ENCODE results near the gene KDM1B. TPM values are rescaled to one million over a fixed set of nuclear protein-coding genes. Genes with fewer than 3 reads are reported as not detected.

KDM1B gene
- total RNA-seq, 1 experiment from 2014 or later = 25.0 TPM

DNA sequence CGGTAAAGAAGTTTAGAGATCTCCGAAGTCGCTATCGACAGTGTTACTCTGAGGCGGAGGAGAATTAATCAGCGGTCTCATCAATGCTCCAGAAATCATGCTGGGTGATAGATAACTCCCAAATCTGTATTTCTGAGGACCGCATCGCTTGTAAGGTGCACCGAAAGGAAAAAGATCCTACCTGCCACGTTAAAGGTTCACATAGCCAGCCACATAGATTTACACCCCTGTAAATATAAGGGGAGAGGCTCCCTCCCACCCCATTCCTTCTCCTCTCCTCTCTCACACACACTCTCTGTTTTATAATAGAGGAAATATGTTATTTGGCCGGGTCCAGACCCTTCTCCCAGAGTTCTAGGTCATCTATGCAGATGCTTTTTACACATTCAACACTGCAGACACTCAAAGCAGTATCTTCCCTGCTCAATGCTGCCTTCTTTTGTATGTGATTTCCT lies 109.7 kb downstream of the KDM1B start:
- POLR2A ChIA-PET (ENCODE audit: unreplicated experiment) = interaction anchor here (0.6 to 1.0 kb wide), 3 partner anchors 43 to 166 kb away, joined by 3 to 10 read pairs (median 5); partner anchors contain the start of gene RNF144B
- no peaks in the 10 kb centered on the region for H3K9me2 ChIP-seq (replicated peaks; ENCODE audit: low read length)
- H2AFZ ChIP-seq (ENCODE audit: low read length) = peak overlapping the region; percentile 92
- peak overlapping the region; percentile 73 for H3K4me3 ChIP-seq (ENCODE audit: low read length)
- H3K79me2 ChIP-seq (ENCODE audit: low read length) = peaks cover 41% of the 10 kb centered on the region
- CTCF ChIA-PET = no interaction called here
- H3K27ac ChIP-seq (ENCODE audit: low read length) = peak overlapping the region; percentile 59
- ATAC-seq (no peak), DNase-seq (no peak)
- H3K36me3 ChIP-seq (ENCODE audit: low read depth, low read length) = peaks cover 9% of the 10 kb centered on the region; the same call in 1 of the 2 replicates
- peak overlapping the region; percentile 97 for H3K9ac ChIP-seq (ENCODE audit: low read length)
- TF ChIP-seq EZH2 (IDR thresholded peaks at IDR 0.05; ENCODE audit: low read length, unreplicated experiment) = no peak
- peaks cover 33% of the 10 kb centered on the region for H4K20me1 ChIP-seq (ENCODE audit: low read length)
- no peaks in the 10 kb centered on the region for H3K9me3 ChIP-seq (ENCODE audit: low read length)
- H3K27me3 ChIP-seq (ENCODE audit: low read length) = no peaks in the 10 kb centered on the region
- H3F3A ChIP-seq (ENCODE audit: low read length, unreplicated experiment) = peaks cover 5% of the 10 kb centered on the region
- intact Hi-C loops (cut with micrococcal nuclease) = loop anchor here (2.0 to 5.0 kb wide), 5 partner anchors 50 to 237 kb away; partner anchors contain the start of genes KDM1B, RNF144B and TPMT
- TSS peak; percentile 59 for BruUV-seq (replicated peaks)
- peak overlapping the region; percentile 95 for H3K4me2 ChIP-seq (ENCODE audit: low read length)
- H3K4me1 ChIP-seq (ENCODE audit: insufficient read depth, low read length) = peaks cover 40% of the 10 kb centered on the region

DNA sequence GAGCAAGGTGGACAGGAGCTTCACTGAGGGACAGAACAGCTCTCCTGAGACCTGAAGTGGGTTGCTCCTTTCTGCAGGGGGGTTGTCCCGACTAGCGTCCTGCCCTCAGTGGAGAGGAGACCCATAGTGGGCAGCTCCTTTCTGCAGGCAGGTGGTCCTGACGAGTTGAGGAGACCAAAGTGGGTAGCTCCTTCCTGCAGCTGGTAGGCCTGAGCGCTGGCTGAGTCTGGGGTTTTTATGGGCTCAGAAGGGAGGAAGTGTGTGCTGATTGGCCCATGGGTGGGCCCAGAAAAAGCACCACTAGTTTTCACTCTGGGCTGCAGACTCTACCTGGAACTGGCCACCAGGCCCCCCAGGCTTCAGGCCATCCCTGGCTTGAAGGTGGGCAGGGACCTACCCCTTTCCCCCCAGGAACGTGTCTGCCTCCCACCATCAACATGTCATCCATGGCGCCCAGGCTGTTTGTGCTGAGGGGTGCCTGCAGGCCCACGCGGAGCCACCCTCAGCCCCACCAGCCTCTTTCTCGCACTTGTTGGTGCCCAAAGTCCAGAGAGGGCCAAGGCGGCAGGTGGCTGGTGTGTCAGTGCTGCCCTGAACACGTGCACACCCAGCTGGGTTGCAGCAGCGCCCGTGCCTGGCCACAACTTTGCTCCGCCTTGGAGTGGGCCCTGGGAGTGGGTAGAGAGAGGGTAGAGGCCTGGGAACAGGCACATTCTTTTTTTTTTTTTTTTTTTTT lies 110.7 kb downstream of the KDM1B start:
- Histone ChIP-seq H3K36me3 (ENCODE audit: low read depth, low read length) (peaks cover 9% of the 10 kb centered on the region; the same call in 1 of the 2 replicates), H2AFZ (ENCODE audit: low read length) (no peak overlapping the region), H3K9me2 (replicated peaks; ENCODE audit: low read length) (no peaks in the 10 kb centered on the region), H3F3A (ENCODE audit: low read length, unreplicated experiment) (no peaks in the 10 kb centered on the region), H3K79me2 (ENCODE audit: low read length) (peaks cover 31% of the 10 kb centered on the region), H4K20me1 (ENCODE audit: low read length) (peaks cover 25% of the 10 kb centered on the region), H3K27me3 (ENCODE audit: low read length) (no peaks in the 10 kb centered on the region), H3K9me3 (ENCODE audit: low read length) (no peaks in the 10 kb centered on the region), H3K4me2 (ENCODE audit: low read length) (no peak overlapping the region), H3K9ac (ENCODE audit: low read length) (no peak overlapping the region), H3K4me3 (ENCODE audit: low read length) (no peak overlapping the region), H3K4me1 (ENCODE audit: insufficient read depth, low read length) (peaks cover 30% of the 10 kb centered on the region), H3K27ac (ENCODE audit: low read length) (no peak overlapping the region)
- TF ChIP-seq EZH2phosphoT487 (IDR thresholded peaks at IDR 0.05; ENCODE audit: borderline replicate concordance, low read length) (no peak), EZH2 (IDR thresholded peaks at IDR 0.05; ENCODE audit: low read length, unreplicated experiment) (no peak)
- TF ChIP-seq, protein P1, sequence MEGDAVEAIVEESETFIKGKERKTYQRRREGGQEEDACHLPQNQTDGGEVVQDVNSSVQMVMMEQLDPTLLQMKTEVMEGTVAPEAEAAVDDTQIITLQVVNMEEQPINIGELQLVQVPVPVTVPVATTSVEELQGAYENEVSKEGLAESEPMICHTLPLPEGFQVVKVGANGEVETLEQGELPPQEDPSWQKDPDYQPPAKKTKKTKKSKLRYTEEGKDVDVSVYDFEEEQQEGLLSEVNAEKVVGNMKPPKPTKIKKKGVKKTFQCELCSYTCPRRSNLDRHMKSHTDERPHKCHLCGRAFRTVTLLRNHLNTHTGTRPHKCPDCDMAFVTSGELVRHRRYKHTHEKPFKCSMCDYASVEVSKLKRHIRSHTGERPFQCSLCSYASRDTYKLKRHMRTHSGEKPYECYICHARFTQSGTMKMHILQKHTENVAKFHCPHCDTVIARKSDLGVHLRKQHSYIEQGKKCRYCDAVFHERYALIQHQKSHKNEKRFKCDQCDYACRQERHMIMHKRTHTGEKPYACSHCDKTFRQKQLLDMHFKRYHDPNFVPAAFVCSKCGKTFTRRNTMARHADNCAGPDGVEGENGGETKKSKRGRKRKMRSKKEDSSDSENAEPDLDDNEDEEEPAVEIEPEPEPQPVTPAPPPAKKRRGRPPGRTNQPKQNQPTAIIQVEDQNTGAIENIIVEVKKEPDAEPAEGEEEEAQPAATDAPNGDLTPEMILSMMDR (conservative IDR thresholded peaks at IDR 0.05; ENCODE audit: low read depth, low read length) = no peak
- ChIA-PET POLR2A (ENCODE audit: unreplicated experiment) (no interaction called here), CTCF (no interaction called here)
- intact Hi-C loops (cut with micrococcal nuclease) = loop anchor here (2.0 kb wide), 2 partner anchors 49 to 111 kb away; partner anchors contain the start of genes KDM1B and TPMT
- no peak for DNase-seq
- ATAC-seq = no peak
- no TSS peak for BruUV-seq (replicated peaks)

DNA sequence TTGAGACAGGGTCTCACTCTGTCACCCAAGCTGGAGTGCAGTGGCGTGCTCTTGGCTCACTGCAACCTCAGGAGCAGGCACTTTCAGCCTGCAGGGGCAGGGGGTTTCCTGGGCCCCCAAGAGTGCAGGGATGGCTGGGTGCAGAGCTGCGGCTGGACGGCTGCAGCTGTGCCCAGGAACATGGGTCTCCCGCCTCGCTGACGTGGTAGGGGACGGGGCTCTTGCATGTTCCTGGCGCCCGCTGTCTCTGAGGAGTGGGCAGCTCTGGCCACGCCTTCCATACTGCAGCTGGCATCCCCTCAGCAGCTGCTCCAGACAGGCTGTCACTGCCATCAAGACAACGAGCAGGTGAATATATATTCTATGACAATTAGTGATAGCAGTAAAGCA lies 111.3 kb downstream of the KDM1B start:
- Histone ChIP-seq H3K4me3 (ENCODE audit: low read length) (no peak overlapping the region), H3K36me3 (ENCODE audit: low read depth, low read length) (peaks cover 6% of the 10 kb centered on the region; the same call in 1 of the 2 replicates), H3K27ac (ENCODE audit: low read length) (no peak overlapping the region), H3K27me3 (ENCODE audit: low read length) (no peaks in the 10 kb centered on the region), H3K4me1 (ENCODE audit: insufficient read depth, low read length) (peaks cover 24% of the 10 kb centered on the region), H2AFZ (ENCODE audit: low read length) (no peak overlapping the region), H3K9ac (ENCODE audit: low read length) (no peak overlapping the region), H3K9me3 (ENCODE audit: low read length) (no peaks in the 10 kb centered on the region), H3K4me2 (ENCODE audit: low read length) (no peak overlapping the region), H4K20me1 (ENCODE audit: low read length) (peaks cover 19% of the 10 kb centered on the region), H3K79me2 (ENCODE audit: low read length) (peaks cover 25% of the 10 kb centered on the region), H3F3A (ENCODE audit: low read length, unreplicated experiment) (no peaks in the 10 kb centered on the region), H3K9me2 (replicated peaks; ENCODE audit: low read length) (no peaks in the 10 kb centered on the region)
- intact Hi-C loops (cut with micrococcal nuclease) = no loop called here
- POLR2A ChIA-PET (ENCODE audit: unreplicated experiment) = interaction anchor here (0.6 kb wide), 1 partner anchor 223 kb away, joined by 10 read pairs; no protein-coding TSS in a partner anchor
- TF ChIP-seq EZH2phosphoT487 (IDR thresholded peaks at IDR 0.05; ENCODE audit: borderline replicate concordance, low read length) (no peak), EZH2 (IDR thresholded peaks at IDR 0.05; ENCODE audit: low read length, unreplicated experiment) (no peak)
- TF ChIP-seq, protein P1 (conservative IDR thresholded peaks at IDR 0.05; ENCODE audit: low read depth, low read length) = no peak
- no TSS peak for BruUV-seq (replicated peaks)
- no peak for ATAC-seq
- CTCF ChIA-PET = no interaction called here
- no peak for DNase-seq
